ENCODE measurements around the gene IDH1. TPM values are rescaled to one million over a fixed set of nuclear protein-coding genes. Genes with fewer than 3 reads are reported as not detected.

The IDH1 gene
- total RNA-seq, 1 donor from 2014 or later, result 149 TPM

DNA sequence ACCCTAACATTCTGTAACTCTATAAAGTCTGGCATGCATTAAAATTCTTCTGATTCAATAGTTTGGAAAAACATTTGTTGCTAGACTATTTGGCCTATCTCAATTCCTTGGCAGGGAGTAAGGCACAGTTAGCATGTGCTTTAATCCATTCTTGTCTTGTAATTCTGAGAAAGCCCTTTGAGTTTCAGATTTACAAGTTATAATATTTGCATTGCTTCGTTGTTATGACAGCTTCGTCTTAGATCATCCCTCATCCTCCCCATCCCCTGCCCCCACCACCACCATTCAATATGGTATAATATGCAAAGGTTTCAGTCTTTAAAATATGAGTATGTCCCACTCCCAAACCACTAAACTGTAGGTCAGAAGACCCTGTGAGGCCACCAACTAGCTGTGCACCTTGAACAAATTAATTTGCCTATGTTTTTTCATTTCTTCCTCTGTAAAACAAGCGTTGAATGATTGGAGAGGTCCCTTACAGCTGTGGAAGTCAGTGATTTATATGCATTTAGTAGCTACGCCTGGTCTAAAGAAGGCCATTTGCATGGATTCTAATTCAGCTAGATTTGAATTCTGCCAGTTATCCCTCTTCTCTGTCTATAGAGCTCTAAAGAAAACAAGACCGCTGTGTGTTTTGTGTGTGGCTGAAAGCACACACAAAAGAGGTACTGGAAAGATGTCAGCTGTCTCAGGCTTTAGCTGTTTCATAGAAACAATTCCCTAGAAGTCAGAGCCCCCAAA, 65.6 kb downstream of the IDH1 start:
- peaks cover 12% of the 10 kb centered on the region for H3K27me3 Mint-ChIP-seq
- no peak for DNase-seq (ENCODE audit: extremely low spot score, unreplicated experiment)
- H3K4me3 Mint-ChIP-seq, result no peak overlapping the region
- H3K4me1 Mint-ChIP-seq (ENCODE audit: unreplicated experiment), result peaks cover 1% of the 10 kb centered on the region
- TF ChIP-seq, protein P1, sequence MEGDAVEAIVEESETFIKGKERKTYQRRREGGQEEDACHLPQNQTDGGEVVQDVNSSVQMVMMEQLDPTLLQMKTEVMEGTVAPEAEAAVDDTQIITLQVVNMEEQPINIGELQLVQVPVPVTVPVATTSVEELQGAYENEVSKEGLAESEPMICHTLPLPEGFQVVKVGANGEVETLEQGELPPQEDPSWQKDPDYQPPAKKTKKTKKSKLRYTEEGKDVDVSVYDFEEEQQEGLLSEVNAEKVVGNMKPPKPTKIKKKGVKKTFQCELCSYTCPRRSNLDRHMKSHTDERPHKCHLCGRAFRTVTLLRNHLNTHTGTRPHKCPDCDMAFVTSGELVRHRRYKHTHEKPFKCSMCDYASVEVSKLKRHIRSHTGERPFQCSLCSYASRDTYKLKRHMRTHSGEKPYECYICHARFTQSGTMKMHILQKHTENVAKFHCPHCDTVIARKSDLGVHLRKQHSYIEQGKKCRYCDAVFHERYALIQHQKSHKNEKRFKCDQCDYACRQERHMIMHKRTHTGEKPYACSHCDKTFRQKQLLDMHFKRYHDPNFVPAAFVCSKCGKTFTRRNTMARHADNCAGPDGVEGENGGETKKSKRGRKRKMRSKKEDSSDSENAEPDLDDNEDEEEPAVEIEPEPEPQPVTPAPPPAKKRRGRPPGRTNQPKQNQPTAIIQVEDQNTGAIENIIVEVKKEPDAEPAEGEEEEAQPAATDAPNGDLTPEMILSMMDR (conservative IDR thresholded peaks at IDR 0.05), result no peak
- H3K27ac Mint-ChIP-seq, result no peak overlapping the region
- no peaks in the 10 kb centered on the region for H3K36me3 Mint-ChIP-seq
- H3K9me3 Mint-ChIP-seq, result no peaks in the 10 kb centered on the region

DNA sequence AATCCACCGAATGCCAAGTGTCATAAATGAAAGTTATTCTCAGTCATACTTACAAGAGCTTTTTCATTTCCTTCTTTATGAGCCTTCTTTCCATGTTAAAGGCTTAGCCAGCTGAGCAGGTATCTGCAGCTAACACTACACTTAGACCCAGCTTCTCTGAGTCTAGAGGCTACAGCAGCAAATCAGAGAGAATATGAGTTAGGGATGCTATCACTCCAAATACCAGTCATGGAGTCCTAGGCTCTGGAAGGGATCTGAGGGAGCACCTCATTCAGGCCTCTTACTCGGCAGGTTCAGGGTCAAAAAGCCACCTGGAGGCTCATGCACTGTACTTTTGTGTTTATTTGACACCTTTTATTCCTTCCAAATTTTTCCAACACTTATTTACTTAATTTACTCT, 68.0 kb downstream of the IDH1 start:
- no peaks in the 10 kb centered on the region for H3K36me3 Mint-ChIP-seq
- H3K27ac Mint-ChIP-seq, result no peak overlapping the region
- no peaks in the 10 kb centered on the region for H3K9me3 Mint-ChIP-seq
- DNase-seq (ENCODE audit: extremely low spot score, unreplicated experiment), result no peak
- H3K27me3 Mint-ChIP-seq, result peaks cover 28% of the 10 kb centered on the region
- peaks cover 10% of the 10 kb centered on the region for H3K4me1 Mint-ChIP-seq (ENCODE audit: unreplicated experiment)
- H3K4me3 Mint-ChIP-seq, result no peak overlapping the region
- TF ChIP-seq, protein P1 (conservative IDR thresholded peaks at IDR 0.05), result no peak

DNA sequence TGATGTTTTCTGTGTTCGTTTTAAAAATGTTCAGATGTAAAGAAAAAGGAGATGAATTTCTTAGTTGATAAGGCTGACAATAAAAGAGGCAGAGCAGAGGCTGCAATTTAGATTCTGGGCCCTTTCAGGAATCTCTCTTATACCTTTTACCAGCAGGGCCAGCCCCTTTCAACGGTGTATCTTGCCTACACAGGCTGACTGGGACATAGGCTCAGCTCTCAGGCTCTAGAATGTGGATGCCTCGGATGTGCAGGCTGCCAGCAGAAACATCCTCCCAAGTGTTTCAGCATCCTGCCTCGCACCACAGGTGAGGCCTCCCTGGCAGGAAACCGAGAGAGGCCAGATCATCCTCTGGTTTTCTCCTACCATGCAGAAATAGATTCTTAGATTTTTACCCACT, 68.4 kb downstream of the IDH1 start:
- Mint-ChIP-seq H3K4me1 (ENCODE audit: unreplicated experiment) (peaks cover 10% of the 10 kb centered on the region), H3K9me3 (no peaks in the 10 kb centered on the region), H3K27me3 (peaks cover 28% of the 10 kb centered on the region), H3K27ac (no peak overlapping the region), H3K4me3 (no peak overlapping the region), H3K36me3 (no peaks in the 10 kb centered on the region)
- DNase-seq (ENCODE audit: extremely low spot score, unreplicated experiment), result no peak
- TF ChIP-seq, protein P1 (conservative IDR thresholded peaks at IDR 0.05), result no peak

Other genes starting within 250 kb of the IDH1 start
- gene PLEKHM3, start 229.5 kb downstream of the IDH1 start, total RNA-seq (ENCODE audit: low replicate concordance), result 10.7 and 12.1 TPM in 2 replicates
- not detected in 2 replicates for gene CRYGD, start 130.5 kb downstream of the IDH1 start, total RNA-seq (ENCODE audit: low replicate concordance)
- not detected in 2 replicates for gene CRYGC, start 125.2 kb downstream of the IDH1 start, total RNA-seq (ENCODE audit: low replicate concordance)
- not detected in 2 replicates for gene CRYGB, start 108.9 kb downstream of the IDH1 start, total RNA-seq (ENCODE audit: low replicate concordance)
- not detected in 2 replicates for gene CRYGA, start 91.5 kb downstream of the IDH1 start, total RNA-seq (ENCODE audit: low replicate concordance)
- gene C2orf80, start 65.0 kb downstream of the IDH1 start, total RNA-seq (ENCODE audit: low replicate concordance), result not detected in 2 replicates
- gene PIKFYVE, start 11.2 kb upstream of the IDH1 start, total RNA-seq (ENCODE audit: low replicate concordance), result 21.9 and 33.8 TPM in 2 replicates
- gene PTH2R, start 151.7 kb upstream of the IDH1 start, total RNA-seq (ENCODE audit: low replicate concordance), result 0.76 and 0.87 TPM in 2 replicates

All from type B pancreatic cell (in vitro differentiated cells).